ENCODE results near the gene DAZ1.
"Not testable (repeated sequence)": the region's sequence is repeated elsewhere in the genome, so short reads cannot be mapped to it uniquely, and the experiment has no call there.

The DAZ1 gene, protein sequence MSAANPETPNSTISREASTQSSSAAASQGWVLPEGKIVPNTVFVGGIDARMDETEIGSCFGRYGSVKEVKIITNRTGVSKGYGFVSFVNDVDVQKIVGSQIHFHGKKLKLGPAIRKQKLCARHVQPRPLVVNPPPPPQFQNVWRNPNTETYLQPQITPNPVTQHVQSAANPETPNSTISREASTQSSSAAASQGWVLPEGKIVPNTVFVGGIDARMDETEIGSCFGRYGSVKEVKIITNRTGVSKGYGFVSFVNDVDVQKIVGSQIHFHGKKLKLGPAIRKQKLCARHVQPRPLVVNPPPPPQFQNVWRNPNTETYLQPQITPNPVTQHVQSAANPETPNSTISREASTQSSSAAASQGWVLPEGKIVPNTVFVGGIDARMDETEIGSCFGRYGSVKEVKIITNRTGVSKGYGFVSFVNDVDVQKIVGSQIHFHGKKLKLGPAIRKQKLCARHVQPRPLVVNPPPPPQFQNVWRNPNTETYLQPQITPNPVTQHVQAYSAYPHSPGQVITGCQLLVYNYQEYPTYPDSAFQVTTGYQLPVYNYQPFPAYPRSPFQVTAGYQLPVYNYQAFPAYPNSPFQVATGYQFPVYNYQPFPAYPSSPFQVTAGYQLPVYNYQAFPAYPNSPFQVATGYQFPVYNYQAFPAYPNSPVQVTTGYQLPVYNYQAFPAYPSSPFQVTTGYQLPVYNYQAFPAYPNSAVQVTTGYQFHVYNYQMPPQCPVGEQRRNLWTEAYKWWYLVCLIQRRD

DNA sequence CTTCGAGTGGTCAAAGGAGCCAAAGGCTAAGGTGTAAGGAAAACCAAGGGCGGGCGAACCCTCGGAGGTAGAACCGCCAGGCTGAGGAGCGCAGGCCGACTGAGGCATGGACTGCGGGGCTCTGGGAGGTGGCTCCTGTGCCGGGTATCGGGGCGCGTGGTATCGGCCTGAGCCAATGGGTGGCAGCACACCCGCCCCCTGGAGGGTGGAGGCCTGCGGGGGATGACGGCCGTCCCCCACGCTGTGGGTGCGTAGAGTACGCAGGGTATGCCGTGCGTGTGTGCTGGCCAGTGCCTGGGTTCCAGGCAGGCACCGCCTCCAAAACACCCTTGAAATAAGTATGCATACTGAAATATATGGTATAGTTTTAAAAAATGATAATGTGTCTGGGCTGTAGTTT is at the start of gene DAZ1:
DAZ1 (minus strand) TSS at position 101 of the 400 bp plus-strand sequence. CDS start 208 bp downstream, outside the sequence.
- DNase-seq = not testable (repeated sequence)

DNA sequence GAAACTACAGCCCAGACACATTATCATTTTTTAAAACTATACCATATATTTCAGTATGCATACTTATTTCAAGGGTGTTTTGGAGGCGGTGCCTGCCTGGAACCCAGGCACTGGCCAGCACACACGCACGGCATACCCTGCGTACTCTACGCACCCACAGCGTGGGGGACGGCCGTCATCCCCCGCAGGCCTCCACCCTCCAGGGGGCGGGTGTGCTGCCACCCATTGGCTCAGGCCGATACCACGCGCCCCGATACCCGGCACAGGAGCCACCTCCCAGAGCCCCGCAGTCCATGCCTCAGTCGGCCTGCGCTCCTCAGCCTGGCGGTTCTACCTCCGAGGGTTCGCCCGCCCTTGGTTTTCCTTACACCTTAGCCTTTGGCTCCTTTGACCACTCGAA is 20.4 kb upstream of the DAZ1 start, which contains the start of gene DAZ2:
DAZ2 (plus strand) TSS at position 301 of the 400 bp plus-strand sequence. CDS start 208 bp downstream, outside the sequence.
- not testable (repeated sequence) for DNase-seq

DNA sequence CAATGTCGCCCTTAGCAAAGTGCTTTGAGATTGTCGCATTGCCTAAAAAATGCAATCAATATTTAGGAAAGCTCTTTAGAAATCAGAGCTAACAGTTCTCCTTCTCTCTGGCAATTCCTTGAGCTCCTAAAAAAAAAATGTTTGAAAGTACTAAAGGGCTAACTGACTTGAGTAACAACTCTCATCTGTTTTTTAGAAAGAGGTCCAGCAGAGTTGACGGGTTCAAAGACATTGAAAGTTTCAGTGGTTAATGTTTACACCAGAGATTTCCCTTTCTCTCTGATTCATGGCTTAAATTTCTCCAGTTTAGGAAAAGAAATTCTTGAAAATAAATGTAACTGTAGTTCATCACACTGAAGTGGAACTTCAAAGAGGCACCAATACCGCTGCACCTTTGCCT is 11.9 kb upstream of the DAZ1 start:
- not testable (repeated sequence) for DNase-seq

DNA sequence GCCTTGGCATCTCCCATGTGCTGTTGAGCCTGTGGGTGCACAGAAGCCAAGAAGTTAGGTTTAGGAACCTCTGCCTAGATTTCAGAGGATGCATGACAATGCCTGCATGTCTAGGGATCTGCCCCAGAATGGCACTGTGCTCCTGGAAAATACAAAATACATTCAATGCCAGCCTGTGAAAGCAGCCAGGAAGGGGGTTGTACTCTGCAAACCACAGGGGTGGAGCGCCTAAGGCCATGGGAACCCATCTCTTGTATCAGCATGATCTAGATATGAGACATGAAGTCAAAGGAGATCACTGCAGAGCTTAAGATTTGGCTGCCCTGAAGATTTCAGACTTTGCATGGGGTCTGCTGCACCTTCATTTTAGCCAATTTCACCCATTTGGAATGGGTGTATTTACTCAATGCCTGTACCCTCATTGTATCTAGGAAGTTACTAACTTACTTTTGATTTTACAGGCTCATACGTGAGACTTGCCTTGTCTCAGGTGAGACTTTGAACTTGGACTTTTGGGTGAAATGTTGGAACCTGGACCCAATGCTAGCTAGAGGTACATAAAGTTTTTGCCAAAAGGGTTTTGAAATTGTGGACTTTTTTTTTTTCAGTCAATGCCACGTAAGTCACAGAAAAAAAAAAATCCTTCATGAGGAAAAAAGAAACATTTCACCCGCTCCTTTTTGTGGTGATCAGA is 11.1 kb upstream of the DAZ1 start:
- not testable (repeated sequence) for DNase-seq

DNA sequence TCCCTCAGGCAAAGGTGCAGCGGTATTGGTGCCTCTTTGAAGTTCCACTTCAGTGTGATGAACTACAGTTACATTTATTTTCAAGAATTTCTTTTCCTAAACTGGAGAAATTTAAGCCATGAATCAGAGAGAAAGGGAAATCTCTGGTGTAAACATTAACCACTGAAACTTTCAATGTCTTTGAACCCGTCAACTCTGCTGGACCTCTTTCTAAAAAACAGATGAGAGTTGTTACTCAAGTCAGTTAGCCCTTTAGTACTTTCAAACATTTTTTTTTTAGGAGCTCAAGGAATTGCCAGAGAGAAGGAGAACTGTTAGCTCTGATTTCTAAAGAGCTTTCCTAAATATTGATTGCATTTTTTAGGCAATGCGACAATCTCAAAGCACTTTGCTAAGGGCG is 8.6 kb upstream of the DAZ1 start:
- not testable (repeated sequence) for DNase-seq

All from GF-D8 (cell line).